Neural cell (in vitro differentiated cells): Measurements from ENCODE around the gene INTS7.

ENCODE experiments used
- CTCF ChIP-seq: fragments of 450-650 bp; IDR thresholded peaks from 2 replicates; pipeline ENCODE4 v1.5.1; 2014; ENCODE audit warnings: antibody characterized with exemption, mild to moderate bottlenecking, moderate library complexity; ENCODE audit not compliant: poor library complexity, severe bottlenecking
- EZH2 ChIP-seq: fragments of 200-600, 300-800 bp; shearing (Covaris generic), sonication (generic); IDR thresholded peaks from 2 replicates; pipeline ENCODE4 v1.6.1; 2014; ENCODE audit warnings: antibody characterized with exemption, low read length, borderline replicate concordance, mild to moderate bottlenecking; ENCODE audit not compliant: insufficient read depth, poor library complexity, severe bottlenecking
- POLR2AphosphoS5 ChIP-seq: IDR thresholded peaks from 2 replicates; pipeline ENCODE4 v1.6.1; 2012

- TF ChIP-seq POLR2AphosphoS5, result no peak
- TF ChIP-seq CTCF, result no peak
- no peak for TF ChIP-seq EZH2
Observed at GRCh38 chr1:211908453-211908852, 126.9 kb downstream of the INTS7 start.
